Measurements from ENCODE around the gene SLC34A2. TPM values are rescaled to one million over a fixed set of nuclear protein-coding genes. Genes with fewer than 3 reads are reported as not detected.

SLC34A2 gene
- total RNA-seq, 2 experiments from 2014 or later, result not detected

GRCh38 chr4:25666031-25666630 is 10.5 kb downstream of the SLC34A2 start:
- intact Hi-C loops (cut with DNase I, micrococcal nuclease), result no loop called here
- no peaks in the 10 kb centered on the region for H3K36me3 Mint-ChIP-seq (ENCODE audit: low read depth)
- ATAC-seq, result no peak
- DNase-seq, result no peak
- H3K4me1 Mint-ChIP-seq, result no peaks in the 10 kb centered on the region
- no peaks in the 10 kb centered on the region for H3K9me3 Mint-ChIP-seq (ENCODE audit: low read depth)
- ChIA-PET POLR2A (no interaction called here), CTCF (interaction anchor here (0.6 kb wide), 1 partner anchor 18 kb away, joined by 3 read pairs; no protein-coding TSS in a partner anchor)
- H3K4me3 Mint-ChIP-seq, result no peak overlapping the region
- H3K27me3 Mint-ChIP-seq, result no peaks in the 10 kb centered on the region
- H3K27ac Mint-ChIP-seq, result no peak overlapping the region

- intact Hi-C loops (cut with DNase I, micrococcal nuclease), result no loop called here
- H3K27me3 Mint-ChIP-seq, result no peaks in the 10 kb centered on the region
- H3K36me3 Mint-ChIP-seq (ENCODE audit: low read depth), result no peaks in the 10 kb centered on the region
Observed at GRCh38 chr4:25667931-25668557, 12.4 kb downstream of the SLC34A2 start.

DNA sequence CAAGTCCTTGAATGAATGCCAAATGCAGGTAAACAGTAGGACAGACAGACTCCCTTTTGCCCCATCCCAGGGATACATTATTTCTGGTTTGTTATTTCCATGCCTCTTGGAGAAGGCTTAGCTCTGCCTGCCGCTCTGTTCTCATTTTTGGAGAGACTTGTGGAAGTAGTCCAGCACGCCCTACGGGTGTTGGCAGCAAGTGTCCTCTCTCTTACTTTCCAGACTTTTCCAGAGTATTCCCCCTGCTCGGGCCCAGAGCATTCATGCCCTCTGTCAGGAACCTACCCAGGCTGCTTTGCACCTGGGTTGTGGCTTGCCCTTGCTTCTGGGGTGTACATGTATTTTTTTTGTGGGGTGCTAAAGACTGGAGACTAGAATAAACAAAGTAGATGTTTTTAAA is 15.3 kb downstream of the SLC34A2 start:
- Mint-ChIP-seq H3K36me3 (ENCODE audit: low read depth) (no peaks in the 10 kb centered on the region), H3K27ac (no peak overlapping the region), H3K27me3 (no peaks in the 10 kb centered on the region), H3K9me3 (ENCODE audit: low read depth) (no peaks in the 10 kb centered on the region), H3K4me3 (no peak overlapping the region), H3K4me1 (no peaks in the 10 kb centered on the region)
- DNase-seq (no peak), ATAC-seq (no peak)
- ChIA-PET CTCF (interaction anchor here (0.8 kb wide), 1 partner anchor 240 kb away, joined by 3 read pairs; no protein-coding TSS in a partner anchor), POLR2A (no interaction called here)
- intact Hi-C loops (cut with DNase I, micrococcal nuclease), result no loop called here

More at GRCh38 chr4:25667931-25668557, 12.4 kb downstream of the SLC34A2 start:
- Mint-ChIP-seq H3K27ac (no peak overlapping the region), H3K4me3 (no peak overlapping the region), H3K9me3 (ENCODE audit: low read depth) (no peaks in the 10 kb centered on the region), H3K4me1 (no peaks in the 10 kb centered on the region)
- ChIA-PET CTCF (no interaction called here), POLR2A (no interaction called here)
- ATAC-seq, result no peak
- DNase-seq, result no peak

GRCh38 chr4:25672756-25673155 is 17.1 kb downstream of the SLC34A2 start:
- Mint-ChIP-seq H3K4me3 (no peak overlapping the region), H3K36me3 (ENCODE audit: low read depth) (no peaks in the 10 kb centered on the region), H3K27ac (no peak overlapping the region), H3K4me1 (no peaks in the 10 kb centered on the region), H3K9me3 (ENCODE audit: low read depth) (no peaks in the 10 kb centered on the region), H3K27me3 (no peaks in the 10 kb centered on the region)
- ATAC-seq (no peak), DNase-seq (no peak)
- intact Hi-C loops (cut with DNase I, micrococcal nuclease), result no loop called here
- POLR2A ChIA-PET, result no interaction called here
- CTCF ChIA-PET, result no interaction called here

DNA sequence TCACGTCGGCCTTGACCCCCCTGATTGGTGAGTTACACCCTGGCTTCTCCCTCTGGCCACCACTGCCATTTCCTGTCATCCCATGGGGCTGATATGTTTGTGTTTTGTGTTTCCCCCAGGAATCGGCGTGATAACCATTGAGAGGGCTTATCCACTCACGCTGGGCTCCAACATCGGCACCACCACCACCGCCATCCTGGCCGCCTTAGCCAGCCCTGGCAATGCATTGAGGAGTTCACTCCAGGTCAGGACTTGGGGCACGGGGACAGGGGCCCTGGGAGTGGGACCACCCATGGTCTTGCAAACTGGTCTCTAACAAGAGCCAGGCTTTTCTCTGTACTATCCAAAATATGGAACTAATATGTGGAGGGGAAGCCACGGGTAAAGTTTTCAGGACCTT is 18.7 kb downstream of the SLC34A2 start:
- DNase-seq, result no peak
- H3K27me3 Mint-ChIP-seq, result no peaks in the 10 kb centered on the region

DNA sequence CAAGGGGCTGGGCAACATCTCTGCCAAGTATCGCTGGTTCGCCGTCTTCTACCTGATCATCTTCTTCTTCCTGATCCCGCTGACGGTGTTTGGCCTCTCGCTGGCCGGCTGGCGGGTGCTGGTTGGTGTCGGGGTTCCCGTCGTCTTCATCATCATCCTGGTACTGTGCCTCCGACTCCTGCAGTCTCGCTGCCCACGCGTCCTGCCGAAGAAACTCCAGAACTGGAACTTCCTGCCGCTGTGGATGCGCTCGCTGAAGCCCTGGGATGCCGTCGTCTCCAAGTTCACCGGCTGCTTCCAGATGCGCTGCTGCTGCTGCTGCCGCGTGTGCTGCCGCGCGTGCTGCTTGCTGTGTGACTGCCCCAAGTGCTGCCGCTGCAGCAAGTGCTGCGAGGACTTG is 20.6 kb downstream of the SLC34A2 start:
- ATAC-seq (no peak), DNase-seq (no peak)
- Mint-ChIP-seq H3K9me3 (ENCODE audit: low read depth) (no peaks in the 10 kb centered on the region), H3K27ac (no peak overlapping the region), H3K27me3 (no peaks in the 10 kb centered on the region), H3K4me1 (no peaks in the 10 kb centered on the region), H3K4me3 (no peak overlapping the region), H3K36me3 (ENCODE audit: low read depth) (no peaks in the 10 kb centered on the region)
- intact Hi-C loops (cut with DNase I, micrococcal nuclease), result no loop called here
- POLR2A ChIA-PET, result no interaction called here
- CTCF ChIA-PET, result no interaction called here

More for the DNA sequence above, 18.7 kb downstream of the SLC34A2 start:
- Mint-ChIP-seq H3K4me1 (no peaks in the 10 kb centered on the region), H3K9me3 (ENCODE audit: low read depth) (no peaks in the 10 kb centered on the region), H3K27ac (no peak overlapping the region), H3K36me3 (ENCODE audit: low read depth) (no peaks in the 10 kb centered on the region), H3K4me3 (no peak overlapping the region)
- intact Hi-C loops (cut with DNase I, micrococcal nuclease), result no loop called here
- CTCF ChIA-PET, result no interaction called here
- POLR2A ChIA-PET, result no interaction called here
- no peak for ATAC-seq

- Mint-ChIP-seq H3K27ac (no peak overlapping the region), H3K4me1 (no peaks in the 10 kb centered on the region), H3K9me3 (ENCODE audit: low read depth) (no peaks in the 10 kb centered on the region), H3K27me3 (no peaks in the 10 kb centered on the region), H3K36me3 (ENCODE audit: low read depth) (no peaks in the 10 kb centered on the region), H3K4me3 (no peak overlapping the region)
- intact Hi-C loops (cut with DNase I, micrococcal nuclease), result no loop called here
- ChIA-PET CTCF (no interaction called here), POLR2A (no interaction called here)
- DNase-seq (no peak), ATAC-seq (no peak)
Observed at GRCh38 chr4:25677157-25677556, 21.5 kb downstream of the SLC34A2 start.

DNA sequence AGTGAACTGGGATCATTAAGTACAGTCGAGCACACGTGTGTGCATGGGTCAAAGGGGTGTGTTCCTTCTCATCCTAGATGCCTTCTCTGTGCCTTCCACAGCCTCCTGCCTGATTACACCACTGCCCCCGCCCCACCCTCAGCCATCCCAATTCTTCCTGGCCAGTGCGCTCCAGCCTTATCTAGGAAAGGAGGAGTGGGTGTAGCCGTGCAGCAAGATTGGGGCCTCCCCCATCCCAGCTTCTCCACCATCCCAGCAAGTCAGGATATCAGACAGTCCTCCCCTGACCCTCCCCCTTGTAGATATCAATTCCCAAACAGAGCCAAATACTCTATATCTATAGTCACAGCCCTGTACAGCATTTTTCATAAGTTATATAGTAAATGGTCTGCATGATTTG is 22.3 kb downstream of the SLC34A2 start:
- intact Hi-C loops (cut with DNase I, micrococcal nuclease), result no loop called here
- H3K27ac Mint-ChIP-seq, result no peak overlapping the region

DNA sequence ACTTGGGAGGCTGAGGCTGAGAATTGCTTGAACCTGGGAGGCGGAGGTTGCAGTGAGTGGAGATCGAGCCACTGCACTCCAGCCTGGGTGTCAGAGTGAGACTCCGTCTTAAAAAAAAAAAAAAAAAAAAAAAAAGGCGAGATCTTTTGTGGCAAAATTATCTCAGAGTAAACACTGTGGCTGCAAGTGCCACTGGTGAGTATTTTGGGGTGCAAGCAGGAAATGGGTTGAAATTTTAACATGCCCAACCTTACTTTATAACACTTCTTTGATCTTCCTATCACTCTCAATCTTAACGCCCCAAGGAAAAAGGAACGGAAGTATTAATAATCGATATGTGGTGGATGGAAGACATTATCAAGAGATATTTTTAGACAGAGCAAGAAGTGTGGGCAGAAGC is 32.1 kb downstream of the SLC34A2 start:
- no peak for ATAC-seq
- ChIA-PET CTCF (no interaction called here), POLR2A (no interaction called here)
- no peak overlapping the region for H3K4me3 Mint-ChIP-seq
- H3K36me3 Mint-ChIP-seq (ENCODE audit: low read depth), result no peaks in the 10 kb centered on the region
- H3K27me3 Mint-ChIP-seq, result no peaks in the 10 kb centered on the region
- no peak for DNase-seq
- intact Hi-C loops (cut with DNase I, micrococcal nuclease), result loop anchor here in 1 of 2 experiments (10.0 kb wide), 1 partner anchor 63 kb away; no protein-coding TSS in a partner anchor
- no peaks in the 10 kb centered on the region for H3K4me1 Mint-ChIP-seq
- H3K27ac Mint-ChIP-seq, result no peak overlapping the region
- H3K9me3 Mint-ChIP-seq (ENCODE audit: low read depth), result peaks cover 9% of the 10 kb centered on the region

More for the DNA sequence above, 22.3 kb downstream of the SLC34A2 start:
- ATAC-seq (no peak), DNase-seq (no peak)
- ChIA-PET POLR2A (no interaction called here), CTCF (no interaction called here)
- no peak overlapping the region for H3K4me3 Mint-ChIP-seq
- no peaks in the 10 kb centered on the region for H3K4me1 Mint-ChIP-seq
- no peaks in the 10 kb centered on the region for H3K27me3 Mint-ChIP-seq
- no peaks in the 10 kb centered on the region for H3K36me3 Mint-ChIP-seq (ENCODE audit: low read depth)
- no peaks in the 10 kb centered on the region for H3K9me3 Mint-ChIP-seq (ENCODE audit: low read depth)

- ATAC-seq (no peak), DNase-seq (no peak)
- ChIA-PET POLR2A (no interaction called here), CTCF (interaction anchor here (0.7 kb wide), 1 partner anchor 259 kb away, joined by 3 read pairs; no protein-coding TSS in a partner anchor)
- Mint-ChIP-seq H3K27ac (no peak overlapping the region), H3K27me3 (no peaks in the 10 kb centered on the region), H3K4me3 (no peak overlapping the region), H3K36me3 (ENCODE audit: low read depth) (no peaks in the 10 kb centered on the region), H3K9me3 (ENCODE audit: low read depth) (peaks cover 9% of the 10 kb centered on the region), H3K4me1 (no peaks in the 10 kb centered on the region)
- intact Hi-C loops (cut with DNase I, micrococcal nuclease), result no loop called here
Observed at GRCh38 chr4:25694466-25694865, 38.8 kb downstream of the SLC34A2 start.

DNA sequence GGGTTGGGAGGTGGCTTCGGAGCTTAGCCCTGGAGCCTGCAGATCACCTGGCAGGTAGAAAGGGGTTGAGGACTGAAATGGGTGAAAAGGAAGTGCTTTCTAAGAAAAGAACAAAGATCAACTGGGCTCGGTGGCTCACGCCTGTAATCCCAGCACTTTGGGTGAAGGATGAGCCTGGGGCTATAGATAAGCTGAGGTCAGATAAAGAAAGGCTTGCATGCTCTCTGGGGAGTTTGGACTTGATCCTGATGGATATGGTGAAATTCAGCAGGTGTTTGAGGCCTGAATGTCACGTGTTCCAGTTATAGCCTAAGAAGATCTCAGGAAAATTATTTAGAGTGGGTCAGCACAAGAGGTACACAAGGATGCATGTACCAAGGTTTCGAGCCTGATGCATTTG is 40.8 kb downstream of the SLC34A2 start:
- DNase-seq (no peak), ATAC-seq (no peak)
- intact Hi-C loops (cut with DNase I, micrococcal nuclease), result no loop called here
- ChIA-PET CTCF (no interaction called here), POLR2A (no interaction called here)
- Mint-ChIP-seq H3K27ac (no peak overlapping the region), H3K4me1 (no peaks in the 10 kb centered on the region), H3K4me3 (no peak overlapping the region), H3K9me3 (ENCODE audit: low read depth) (peaks cover 6% of the 10 kb centered on the region), H3K27me3 (no peaks in the 10 kb centered on the region), H3K36me3 (ENCODE audit: low read depth) (no peaks in the 10 kb centered on the region)

DNA sequence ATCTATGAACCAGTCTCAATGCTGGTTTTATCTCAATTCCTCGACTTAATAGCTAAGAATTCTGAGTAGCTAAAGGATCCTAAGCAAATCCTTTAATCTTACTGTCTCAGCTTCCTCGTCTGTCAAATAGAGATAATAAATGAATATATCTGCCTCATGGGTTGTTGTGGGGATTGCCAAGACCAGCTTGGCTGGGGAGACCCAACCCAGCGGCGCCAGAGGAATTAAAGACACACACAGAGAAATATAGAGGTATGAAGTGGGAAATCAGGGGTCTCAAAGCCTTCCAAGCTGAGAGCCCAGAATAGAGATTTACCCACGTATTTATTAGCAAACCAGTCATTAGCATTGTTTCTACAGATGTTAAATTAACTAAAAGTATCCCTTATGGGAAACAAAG is 41.9 kb downstream of the SLC34A2 start:
- intact Hi-C loops (cut with DNase I, micrococcal nuclease), result no loop called here
- Mint-ChIP-seq H3K4me1 (no peaks in the 10 kb centered on the region), H3K27me3 (no peaks in the 10 kb centered on the region), H3K36me3 (ENCODE audit: low read depth) (no peaks in the 10 kb centered on the region), H3K27ac (no peak overlapping the region), H3K4me3 (no peak overlapping the region), H3K9me3 (ENCODE audit: low read depth) (no peaks in the 10 kb centered on the region)
- no peak for DNase-seq
- CTCF ChIA-PET, result interaction anchor here (0.7 to 1.0 kb wide), 2 partner anchors 21 to 53 kb away, joined by 3 read pairs; no protein-coding TSS in a partner anchor
- POLR2A ChIA-PET, result interaction anchor here (0.7 kb wide), 1 partner anchor 108 kb away, joined by 4 read pairs; no protein-coding TSS in a partner anchor
- ATAC-seq, result no peak

All from activated CD4-positive, alpha-beta T cell treated with anti-CD3 and anti-CD28 coated beads for 36 hours (primary cell).